ENCODE results near the gene COA6.

Gene COA6

GRCh38 chr1:234368320-234369032 is 4.8 kb upstream of the COA6 start:
- POLR2A ChIA-PET: no interaction called here
- TF ChIP-seq CTCF (IDR thresholded peaks at IDR 0.05; ENCODE audit: control extremely low read depth, extremely low read depth, low read depth, missing control alignments): no peak
- DNase-seq (ENCODE audit: extremely low spot score): no peak
- CTCF ChIA-PET: no interaction called here

GRCh38 chr1:234369033-234369430 is 4.2 kb upstream of the COA6 start:
- ChIA-PET POLR2A (no interaction called here), CTCF (no interaction called here)
- DNase-seq (ENCODE audit: extremely low spot score): no peak
- no peak for TF ChIP-seq CTCF (IDR thresholded peaks at IDR 0.05; ENCODE audit: control extremely low read depth, extremely low read depth, low read depth, missing control alignments)

- ChIA-PET CTCF (no interaction called here), POLR2A (no interaction called here)
- no peak for DNase-seq (ENCODE audit: extremely low spot score)
- no peak for TF ChIP-seq CTCF (IDR thresholded peaks at IDR 0.05; ENCODE audit: control extremely low read depth, extremely low read depth, low read depth, missing control alignments)
Observed at GRCh38 chr1:234369784-234370183, 3.5 kb upstream of the COA6 start.

- DNase-seq (ENCODE audit: extremely low spot score): no peak
- POLR2A ChIA-PET: no interaction called here
- TF ChIP-seq CTCF (IDR thresholded peaks at IDR 0.05; ENCODE audit: control extremely low read depth, extremely low read depth, low read depth, missing control alignments): no peak
- CTCF ChIA-PET: no interaction called here
Observed at GRCh38 chr1:234371414-234371813, 1.8 kb upstream of the COA6 start.

- ChIA-PET POLR2A (no interaction called here), CTCF (interaction anchor here (0.8 kb wide), 1 partner anchor 83 kb away, joined by 3 read pairs; no protein-coding TSS in a partner anchor)
- DNase-seq (ENCODE audit: extremely low spot score): no peak
- no peak for TF ChIP-seq CTCF (IDR thresholded peaks at IDR 0.05; ENCODE audit: control extremely low read depth, extremely low read depth, low read depth, missing control alignments)
Observed at GRCh38 chr1:234372011-234372757, 1.1 kb upstream of the COA6 start.

GRCh38 chr1:234373959-234374254 is 651 bp downstream of the COA6 start:
- no peak for TF ChIP-seq CTCF (IDR thresholded peaks at IDR 0.05; ENCODE audit: control extremely low read depth, extremely low read depth, low read depth, missing control alignments)
- no peak for DNase-seq (ENCODE audit: extremely low spot score)
- POLR2A ChIA-PET: interaction anchor here (0.5 kb wide), 1 partner anchor 853 kb away, joined by 3 read pairs; no protein-coding TSS in a partner anchor
- CTCF ChIA-PET: interaction anchor here (0.6 to 1.5 kb wide), 5 partner anchors 8 to 1131 kb away, joined by 3 to 4 read pairs (median 3); no protein-coding TSS in a partner anchor
